ENCODE measurements around the gene NUMB. TPM values are rescaled to one million over a fixed set of nuclear protein-coding genes. Genes with fewer than 3 reads are reported as not detected.

NUMB gene
- total RNA-seq, 2 experiments from 2014 or later = 35.7 to 54.9 TPM

DNA sequence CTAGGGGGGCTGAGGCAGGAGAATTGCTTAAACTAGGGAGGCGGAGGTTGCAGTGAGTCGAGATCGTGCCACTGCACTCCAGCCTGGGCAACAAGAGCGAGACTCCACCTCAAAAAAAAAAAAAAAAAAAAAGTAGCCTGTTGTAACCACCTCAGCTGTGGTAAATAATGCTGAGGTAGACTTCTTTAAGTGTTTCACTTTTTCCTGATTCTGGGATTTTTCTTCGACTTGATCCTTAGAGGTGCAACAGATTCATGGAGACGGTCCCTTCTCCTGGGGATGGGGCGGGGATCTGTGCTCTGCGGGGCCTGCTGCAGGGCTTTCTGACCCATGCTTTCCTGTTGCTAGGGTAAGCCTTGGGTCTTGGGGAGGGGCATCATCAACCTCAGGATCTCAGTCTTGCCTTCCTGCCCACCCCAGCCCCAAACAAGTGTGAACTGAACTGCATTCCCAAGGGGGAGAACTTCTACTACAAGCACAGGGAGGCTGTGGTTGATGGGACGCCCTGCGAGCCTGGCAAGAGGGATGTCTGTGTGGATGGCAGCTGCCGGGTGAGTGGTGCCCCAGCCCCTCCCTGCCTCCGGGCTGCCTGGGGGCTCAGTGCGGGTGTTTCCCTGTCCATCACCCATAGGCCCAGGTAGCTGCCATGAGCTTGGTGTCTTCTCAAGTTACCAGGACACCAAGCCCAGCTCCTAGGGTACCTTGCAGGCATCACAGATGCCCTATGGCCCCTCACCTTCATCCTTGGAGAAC lies 208.6 kb downstream of the NUMB start:
- Mint-ChIP-seq H3K9me3 (ENCODE audit: low read depth) (no peaks in the 10 kb centered on the region), H3K27me3 (peaks cover 14% of the 10 kb centered on the region), H3K36me3 (ENCODE audit: low read depth) (no peaks in the 10 kb centered on the region), H3K4me1 (peaks cover 10% of the 10 kb centered on the region), H3K27ac (no peak overlapping the region), H3K4me3 (no peak overlapping the region)
- ATAC-seq (no peak), DNase-seq (no peak)
- ChIA-PET CTCF (no interaction called here), POLR2A (no interaction called here)
- intact Hi-C loops (cut with DNase I, micrococcal nuclease) = no loop called here

DNA sequence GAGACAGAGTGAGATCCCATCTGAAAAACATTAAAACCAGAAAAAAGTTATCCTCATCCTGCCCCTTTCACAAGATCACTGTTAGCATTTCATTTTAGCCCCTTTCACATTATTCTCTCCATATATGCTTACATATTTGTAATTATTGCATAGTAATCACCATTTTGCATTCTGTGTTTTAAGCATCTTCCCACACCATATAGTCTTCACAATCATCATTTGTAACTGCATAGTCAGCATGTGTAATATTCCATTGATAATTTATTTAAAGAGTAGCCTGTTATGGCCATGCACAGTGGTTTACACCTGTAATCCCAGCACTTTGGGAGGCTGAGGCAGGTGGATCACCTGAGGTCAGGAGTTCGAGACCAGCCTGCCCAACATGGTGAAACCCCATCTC lies 209.2 kb downstream of the NUMB start:
- no peak for DNase-seq
- H3K36me3 Mint-ChIP-seq (ENCODE audit: low read depth) = no peaks in the 10 kb centered on the region
- H3K27me3 Mint-ChIP-seq = peaks cover 14% of the 10 kb centered on the region
- H3K27ac Mint-ChIP-seq = no peak overlapping the region
- ChIA-PET POLR2A (no interaction called here), CTCF (no interaction called here)
- intact Hi-C loops (cut with DNase I, micrococcal nuclease) = no loop called here
- H3K4me3 Mint-ChIP-seq = no peak overlapping the region
- peaks cover 10% of the 10 kb centered on the region for H3K4me1 Mint-ChIP-seq
- no peak for ATAC-seq
- H3K9me3 Mint-ChIP-seq (ENCODE audit: low read depth) = no peaks in the 10 kb centered on the region

GRCh38 chr14:73248108-73248868 lies 210.1 kb downstream of the NUMB start:
- Mint-ChIP-seq H3K4me3 (no peak overlapping the region), H3K27me3 (peaks cover 20% of the 10 kb centered on the region), H3K4me1 (peaks cover 10% of the 10 kb centered on the region), H3K36me3 (ENCODE audit: low read depth) (no peaks in the 10 kb centered on the region), H3K9me3 (ENCODE audit: low read depth) (no peaks in the 10 kb centered on the region), H3K27ac (no peak overlapping the region)
- DNase-seq (peak; percentile 30), ATAC-seq (no peak)
- POLR2A ChIA-PET = no interaction called here
- CTCF ChIA-PET = no interaction called here
- intact Hi-C loops (cut with DNase I, micrococcal nuclease) = no loop called here

DNA sequence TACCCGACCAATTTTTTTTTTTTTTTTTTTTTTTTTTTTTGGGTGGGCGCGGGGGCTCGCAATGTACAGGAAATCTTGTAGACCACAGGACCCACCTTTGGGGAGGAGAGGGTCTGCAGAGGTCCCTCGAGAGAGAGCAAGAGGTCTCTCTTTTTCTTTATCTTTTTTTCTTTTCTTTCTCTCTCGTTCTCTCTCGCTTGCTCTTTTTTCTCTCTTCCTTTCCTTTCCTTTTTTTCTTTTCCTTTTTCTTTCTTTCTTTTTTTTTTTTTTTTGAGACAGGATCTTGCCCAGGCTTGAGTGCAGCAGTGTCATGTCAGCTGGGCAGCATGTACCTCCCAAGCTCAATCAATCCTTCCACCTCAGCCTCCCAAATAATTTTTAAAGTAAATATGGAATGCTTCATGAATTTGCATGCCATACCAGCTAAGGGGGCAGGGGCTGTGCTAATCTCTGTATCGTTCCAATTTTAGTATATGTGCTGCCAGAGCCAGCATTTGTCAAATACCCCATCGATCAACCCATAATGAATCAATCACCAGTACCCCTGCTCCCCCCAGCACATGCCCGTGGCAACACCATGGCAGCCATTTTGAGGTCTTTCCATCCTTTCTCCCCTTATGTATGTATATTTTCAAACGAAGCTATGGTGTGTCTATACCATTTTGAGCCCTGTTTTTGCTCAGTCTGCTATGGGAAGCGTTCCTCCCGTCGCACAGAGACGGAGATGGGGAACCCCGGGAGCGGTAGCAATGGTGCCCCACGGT lies 211.8 kb downstream of the NUMB start:
- Mint-ChIP-seq H3K4me3 (peak overlapping the region; percentile 53), H3K27ac (no peak overlapping the region), H3K27me3 (peaks cover 27% of the 10 kb centered on the region), H3K4me1 (peaks cover 10% of the 10 kb centered on the region), H3K9me3 (ENCODE audit: low read depth) (no peaks in the 10 kb centered on the region), H3K36me3 (ENCODE audit: low read depth) (no peaks in the 10 kb centered on the region)
- no peak for DNase-seq
- ChIA-PET CTCF (interaction anchor here (0.6 kb wide), 1 partner anchor 222 kb away, joined by 3 read pairs; no protein-coding TSS in a partner anchor), POLR2A (no interaction called here)
- no peak for ATAC-seq
- intact Hi-C loops (cut with DNase I, micrococcal nuclease) = no loop called here

DNA sequence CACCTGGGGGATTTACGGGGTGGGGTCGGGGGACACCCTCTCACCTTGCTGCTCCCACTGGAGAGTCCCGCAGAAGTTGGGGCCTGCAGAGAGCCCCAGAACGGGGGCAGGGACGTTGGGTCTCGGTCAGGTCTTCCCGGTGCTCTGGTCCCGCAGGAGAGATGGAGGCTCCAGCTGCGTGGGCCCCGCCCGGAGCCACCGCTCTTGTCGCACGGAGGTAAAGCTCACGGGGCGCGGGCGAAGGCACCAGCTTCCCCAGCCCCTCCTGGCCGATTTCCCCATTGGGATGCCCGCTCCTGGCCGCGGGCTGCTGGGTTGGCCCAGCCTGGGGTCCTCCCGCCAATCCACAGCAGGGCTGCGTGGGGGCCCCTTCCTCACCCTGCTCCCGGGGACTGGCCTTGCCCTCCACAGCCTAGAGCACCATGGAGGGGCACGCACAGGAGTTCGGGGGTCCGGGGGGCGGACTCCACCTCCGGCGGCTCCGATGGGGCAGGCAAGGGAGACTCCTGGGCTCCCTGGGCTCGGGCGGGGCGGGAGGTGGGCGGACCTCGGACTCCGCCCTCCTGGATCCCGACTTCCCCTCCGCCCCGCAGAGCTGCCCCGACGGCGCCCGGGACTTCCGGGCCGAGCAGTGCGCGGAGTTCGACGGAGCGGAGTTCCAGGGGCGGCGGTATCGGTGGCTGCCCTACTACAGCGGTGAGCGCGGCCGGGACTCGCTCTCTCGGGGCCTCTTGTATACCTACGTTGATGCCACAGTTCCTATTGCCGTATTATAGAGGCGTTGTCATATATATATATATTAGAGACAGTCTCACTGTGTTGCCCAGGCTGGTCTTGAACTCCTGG lies 212.6 kb downstream of the NUMB start:
- H3K36me3 Mint-ChIP-seq (ENCODE audit: low read depth) = no peaks in the 10 kb centered on the region
- ChIA-PET CTCF (interaction anchor here (0.7 kb wide), 1 partner anchor 218 kb away, joined by 3 read pairs; no protein-coding TSS in a partner anchor), POLR2A (interaction anchor here (0.5 kb wide), 1 partner anchor 50 kb away, joined by 8 read pairs; no protein-coding TSS in a partner anchor)
- H3K27me3 Mint-ChIP-seq = peaks cover 36% of the 10 kb centered on the region
- peak; percentile 84 for ATAC-seq
- H3K4me1 Mint-ChIP-seq = peaks cover 10% of the 10 kb centered on the region
- peak overlapping the region; percentile 53 for H3K4me3 Mint-ChIP-seq
- H3K9me3 Mint-ChIP-seq (ENCODE audit: low read depth) = no peaks in the 10 kb centered on the region
- no peak overlapping the region for H3K27ac Mint-ChIP-seq
- intact Hi-C loops (cut with DNase I, micrococcal nuclease) = no loop called here
- peak; percentile 71 for DNase-seq

DNA sequence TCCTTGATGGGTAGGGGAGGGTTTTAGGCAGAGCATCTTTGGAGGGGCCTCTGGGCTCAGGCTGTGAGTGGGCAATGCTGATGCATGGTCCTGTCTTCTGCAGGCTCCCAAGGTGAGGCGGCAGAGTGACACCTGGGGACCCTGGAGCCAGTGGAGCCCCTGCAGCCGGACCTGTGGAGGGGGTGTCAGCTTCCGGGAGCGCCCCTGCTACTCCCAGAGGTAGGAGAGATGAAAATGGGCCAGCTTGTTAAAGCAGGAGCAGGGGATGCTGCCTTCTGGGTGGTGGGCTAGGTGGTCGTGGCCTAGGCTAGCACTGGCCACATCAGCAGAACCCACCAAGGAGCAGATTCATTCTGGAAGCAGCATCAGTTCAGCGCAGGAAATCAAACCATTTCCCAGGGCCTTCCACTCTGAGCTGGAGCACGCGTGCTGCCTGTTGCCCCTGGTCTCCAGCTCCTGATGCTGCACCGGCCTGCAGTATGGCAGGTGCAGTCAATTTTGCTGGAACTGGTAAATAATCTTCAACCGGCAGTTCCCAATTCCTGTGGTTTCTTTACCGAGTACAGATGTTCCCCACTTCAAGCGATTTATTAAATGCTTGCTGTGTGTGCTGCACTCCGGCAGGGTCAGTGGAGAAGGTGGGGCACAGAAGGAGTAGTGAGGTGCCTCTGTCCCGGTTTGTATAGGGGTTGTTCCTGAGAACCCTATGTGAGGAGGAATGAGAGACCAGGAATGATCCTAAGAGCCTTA lies 213.6 kb downstream of the NUMB start:
- CTCF ChIA-PET = no interaction called here
- no peak overlapping the region for H3K27ac Mint-ChIP-seq
- ATAC-seq (no peak), DNase-seq (no peak)
- no peaks in the 10 kb centered on the region for H3K9me3 Mint-ChIP-seq (ENCODE audit: low read depth)
- intact Hi-C loops (cut with DNase I, micrococcal nuclease) = no loop called here
- peaks cover 42% of the 10 kb centered on the region for H3K27me3 Mint-ChIP-seq
- H3K4me1 Mint-ChIP-seq = peaks cover 10% of the 10 kb centered on the region
- H3K36me3 Mint-ChIP-seq (ENCODE audit: low read depth) = no peaks in the 10 kb centered on the region
- H3K4me3 Mint-ChIP-seq = no peak overlapping the region
- POLR2A ChIA-PET = interaction anchor here (0.6 to 0.7 kb wide), 2 partner anchors 9 to 50 kb away, joined by 3 read pairs; no protein-coding TSS in a partner anchor

GRCh38 chr14:73243748-73244147 lies 214.6 kb downstream of the NUMB start:
- POLR2A ChIA-PET = no interaction called here
- H3K36me3 Mint-ChIP-seq (ENCODE audit: low read depth) = no peaks in the 10 kb centered on the region

DNA sequence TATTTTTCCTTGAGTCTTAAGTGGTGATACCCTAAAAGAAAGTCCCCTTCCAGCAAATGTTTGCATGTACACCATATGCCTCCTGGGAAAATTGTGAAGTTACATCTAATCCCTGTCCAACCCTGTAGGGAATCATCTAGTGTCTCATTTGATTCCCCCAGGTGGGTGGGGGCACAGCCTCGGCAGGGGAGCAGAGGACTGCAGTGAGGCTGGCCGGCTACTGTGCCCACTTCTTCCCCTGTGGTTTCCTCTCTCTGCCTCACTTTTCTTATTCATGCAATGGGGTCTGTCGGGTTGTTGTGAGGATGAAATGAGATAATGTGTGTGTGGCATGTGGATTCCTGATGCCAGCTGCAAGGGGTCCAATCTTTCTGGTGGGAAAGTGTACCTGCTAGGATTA lies 215.0 kb downstream of the NUMB start:
- Mint-ChIP-seq H3K27ac (no peak overlapping the region), H3K27me3 (peaks cover 52% of the 10 kb centered on the region), H3K36me3 (ENCODE audit: low read depth) (no peaks in the 10 kb centered on the region), H3K4me1 (peaks cover 13% of the 10 kb centered on the region), H3K9me3 (ENCODE audit: low read depth) (no peaks in the 10 kb centered on the region), H3K4me3 (no peak overlapping the region)
- intact Hi-C loops (cut with DNase I, micrococcal nuclease) = no loop called here
- ChIA-PET POLR2A (interaction anchor here (0.6 kb wide), 1 partner anchor 186 kb away, joined by 4 read pairs; no protein-coding TSS in a partner anchor), CTCF (interaction anchor here (0.5 to 0.6 kb wide), 3 partner anchors 250 to 443 kb away, joined by 3 read pairs; no protein-coding TSS in a partner anchor)
- no peak for ATAC-seq
- DNase-seq = no peak

More at GRCh38 chr14:73243748-73244147, 214.6 kb downstream of the NUMB start:
- Mint-ChIP-seq H3K4me3 (no peak overlapping the region), H3K4me1 (peaks cover 10% of the 10 kb centered on the region), H3K27ac (no peak overlapping the region), H3K27me3 (peaks cover 48% of the 10 kb centered on the region), H3K9me3 (ENCODE audit: low read depth) (no peaks in the 10 kb centered on the region)
- DNase-seq = no peak
- CTCF ChIA-PET = interaction anchor here (0.5 to 0.6 kb wide), 3 partner anchors 250 to 442 kb away, joined by 3 read pairs; no protein-coding TSS in a partner anchor
- ATAC-seq = no peak
- intact Hi-C loops (cut with DNase I, micrococcal nuclease) = no loop called here

- intact Hi-C loops (cut with DNase I, micrococcal nuclease) = no loop called here
- no peak for ATAC-seq
- Mint-ChIP-seq H3K27ac (no peak overlapping the region), H3K4me1 (peaks cover 10% of the 10 kb centered on the region), H3K4me3 (no peak overlapping the region), H3K27me3 (peaks cover 52% of the 10 kb centered on the region), H3K36me3 (ENCODE audit: low read depth) (no peaks in the 10 kb centered on the region), H3K9me3 (ENCODE audit: low read depth) (no peaks in the 10 kb centered on the region)
- POLR2A ChIA-PET = interaction anchor here (0.5 to 0.6 kb wide), 2 partner anchors 13 to 187 kb away, joined by 3 to 4 read pairs; no protein-coding TSS in a partner anchor
- DNase-seq = no peak
- CTCF ChIA-PET = no interaction called here
These were observed 215.9 kb downstream of the NUMB start for GRCh38 chr14:73242357-73242901.
